HT-29 (cell line): ENCODE results near the gene GLDN. TPM values are rescaled to one million over a fixed set of nuclear protein-coding genes. Genes with fewer than 3 reads are reported as not detected.
A peak's percentile ranks its signal among the peaks of the same experiment; 100 is the strongest.

Source experiments
- DNase-seq: peaks from one replicate; pipeline ENCODE4 v3.0.0-alpha.2; 2015; ENCODE audit warnings: low spot score
- total RNA-seq: library from RNA; depleted of rRNA; stranded (reverse); fragments of >200 nt; shearing (Covaris generic); gene quantifications from 2 replicates; pipeline ENCODE4 v1.2.3, GENCODE V29; 2014

The GLDN gene
- total RNA-seq, 1 experiment from 2014 or later: 0.97 TPM

DNA sequence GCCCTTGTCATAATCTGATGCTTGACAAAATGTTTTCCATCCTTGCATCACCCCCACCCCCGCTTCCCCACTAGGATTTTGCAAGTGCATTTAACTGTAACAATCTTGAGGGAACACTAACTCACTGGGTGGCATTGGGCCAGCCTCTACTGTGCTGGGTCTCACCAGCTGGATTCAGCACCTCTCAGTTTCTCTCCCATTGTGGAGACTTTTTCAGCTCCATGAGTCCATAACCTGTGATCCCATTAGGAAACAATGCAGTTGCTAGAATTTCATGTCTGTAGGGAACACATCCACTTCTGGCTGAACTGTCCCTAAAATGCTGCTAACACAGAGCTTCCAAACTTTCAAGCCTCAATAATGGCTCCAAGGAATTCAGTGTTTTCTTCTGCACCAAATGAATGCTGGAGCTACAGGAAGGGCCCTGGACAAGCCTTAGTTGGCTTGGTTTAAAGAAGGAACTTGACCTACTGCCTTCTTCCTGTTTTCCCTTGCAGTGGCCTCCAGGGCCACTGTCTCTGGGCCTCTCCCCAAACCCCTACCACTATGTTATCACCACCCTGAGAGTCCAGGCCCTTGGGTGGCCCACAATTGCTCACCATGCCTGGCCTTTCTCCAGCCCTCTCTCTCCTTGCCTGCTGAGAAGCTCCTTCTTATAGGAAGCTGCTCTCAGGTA, 18.7 kb upstream of the GLDN start:
- DNase-seq: no peak

GRCh38 chr15:51323749-51324148, 17.7 kb upstream of the GLDN start:
- DNase-seq: no peak

GRCh38 chr15:51325167-51325566, 16.3 kb upstream of the GLDN start:
- no peak for DNase-seq

DNA sequence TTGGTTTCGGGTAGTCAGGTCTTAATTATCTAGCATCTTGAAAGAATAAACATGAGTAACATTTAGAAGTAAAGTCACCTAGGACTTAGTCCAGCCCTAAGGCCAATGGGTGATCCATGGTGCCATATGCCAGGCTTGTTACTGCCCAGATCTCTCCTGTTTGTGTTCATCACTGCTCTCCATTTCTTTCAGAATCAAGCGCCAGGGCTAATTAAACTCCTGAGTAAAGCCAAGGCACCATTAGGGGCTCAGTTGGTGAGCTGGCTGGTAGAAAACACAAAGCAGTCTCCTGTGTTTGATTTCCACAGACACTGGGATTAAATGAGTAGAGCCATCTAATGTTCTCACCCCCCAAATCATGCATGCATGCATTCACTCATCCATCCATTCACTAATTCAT, 14.4 kb upstream of the GLDN start:
- DNase-seq: no peak

- DNase-seq: no peak
These were observed 12.5 kb upstream of the GLDN start for GRCh38 chr15:51328926-51329325.

GRCh38 chr15:51331141-51331540, 10.3 kb upstream of the GLDN start:
- DNase-seq: no peak

DNA sequence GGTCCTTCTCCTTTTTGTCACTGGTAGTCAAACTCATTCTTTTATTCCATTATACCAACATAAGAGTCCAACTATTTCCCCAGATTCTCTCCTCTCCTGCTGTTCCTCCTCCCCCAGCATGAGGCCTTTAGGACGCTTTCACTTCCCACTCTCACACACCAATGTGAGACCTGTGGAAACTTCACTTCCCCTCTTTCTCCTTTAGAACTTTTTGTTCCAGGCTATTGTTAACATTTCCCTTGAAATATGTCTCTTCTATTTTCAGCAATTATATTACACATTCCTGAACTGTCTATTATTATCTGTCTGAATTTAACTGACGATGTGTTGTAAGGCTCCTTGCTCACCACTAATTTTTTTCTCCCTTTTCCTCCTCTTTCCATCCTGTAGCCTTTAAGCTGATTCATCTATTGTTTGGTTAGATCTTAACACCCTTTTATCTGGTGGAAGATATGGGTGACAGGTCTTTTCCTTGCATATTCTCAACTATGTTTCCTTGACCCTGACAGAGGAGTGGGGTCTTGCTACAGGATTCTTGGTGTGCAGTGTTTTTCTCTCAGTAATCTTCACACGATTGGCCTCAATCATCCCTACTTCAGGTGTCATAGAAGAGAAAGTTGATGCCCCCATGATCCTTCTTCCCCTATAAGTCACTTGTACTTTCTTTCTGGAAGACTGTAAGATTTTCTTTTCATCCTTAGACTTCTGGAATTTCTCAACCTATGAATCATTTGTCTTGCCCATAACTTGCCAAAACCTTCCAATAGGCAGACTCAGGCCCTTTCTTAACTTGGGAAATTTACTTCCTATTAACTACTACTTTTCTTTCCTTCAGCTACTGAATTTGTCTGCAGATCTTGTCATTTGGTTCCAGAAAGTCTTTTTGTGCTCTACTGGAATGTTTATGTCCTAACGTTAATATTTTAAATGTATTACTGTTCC, 9.0 kb upstream of the GLDN start:
- no peak for DNase-seq

- no peak for DNase-seq
These were observed 7.9 kb upstream of the GLDN start for GRCh38 chr15:51333571-51333970.

DNA sequence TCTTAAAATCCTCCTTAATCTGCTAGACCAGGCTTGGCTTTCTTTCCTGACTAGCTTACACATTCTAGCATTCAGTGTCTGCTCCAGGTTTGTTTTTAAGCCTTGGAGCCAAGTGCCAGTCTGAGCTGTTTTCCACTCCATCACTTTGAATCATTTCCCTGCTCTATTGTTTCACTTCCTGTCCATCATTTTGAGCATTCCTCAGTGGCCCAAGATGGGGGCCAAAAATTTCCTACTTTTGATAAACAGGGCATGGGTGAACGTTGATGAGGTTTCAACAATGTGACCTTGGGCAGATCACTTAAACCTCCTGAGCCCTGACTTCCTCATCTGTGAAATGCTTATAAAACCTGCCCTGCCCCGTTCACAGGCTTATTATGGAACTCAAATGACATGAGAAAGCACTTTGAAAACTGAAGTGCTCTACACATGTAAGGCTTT, 7.4 kb upstream of the GLDN start:
- DNase-seq: peak; percentile 28

DNA sequence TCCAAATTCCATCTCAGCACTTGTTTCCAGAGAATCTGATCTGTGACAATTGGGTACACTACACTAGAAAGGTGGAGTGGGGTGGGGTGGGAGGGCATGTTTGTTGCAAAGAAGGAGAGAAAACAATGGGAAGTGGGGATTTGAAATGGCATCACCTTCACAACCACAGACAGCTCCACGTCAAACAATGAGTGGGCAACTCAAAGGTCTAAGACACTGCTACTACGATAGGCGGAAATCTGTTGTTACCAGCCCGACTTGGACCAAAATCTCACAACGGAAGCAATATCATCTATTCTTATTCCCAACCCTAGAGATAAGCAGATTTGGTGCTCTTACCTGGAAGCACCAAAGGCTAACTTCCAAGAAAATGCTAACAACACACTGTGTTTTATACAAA, 6.4 kb upstream of the GLDN start:
- no peak for DNase-seq

DNA sequence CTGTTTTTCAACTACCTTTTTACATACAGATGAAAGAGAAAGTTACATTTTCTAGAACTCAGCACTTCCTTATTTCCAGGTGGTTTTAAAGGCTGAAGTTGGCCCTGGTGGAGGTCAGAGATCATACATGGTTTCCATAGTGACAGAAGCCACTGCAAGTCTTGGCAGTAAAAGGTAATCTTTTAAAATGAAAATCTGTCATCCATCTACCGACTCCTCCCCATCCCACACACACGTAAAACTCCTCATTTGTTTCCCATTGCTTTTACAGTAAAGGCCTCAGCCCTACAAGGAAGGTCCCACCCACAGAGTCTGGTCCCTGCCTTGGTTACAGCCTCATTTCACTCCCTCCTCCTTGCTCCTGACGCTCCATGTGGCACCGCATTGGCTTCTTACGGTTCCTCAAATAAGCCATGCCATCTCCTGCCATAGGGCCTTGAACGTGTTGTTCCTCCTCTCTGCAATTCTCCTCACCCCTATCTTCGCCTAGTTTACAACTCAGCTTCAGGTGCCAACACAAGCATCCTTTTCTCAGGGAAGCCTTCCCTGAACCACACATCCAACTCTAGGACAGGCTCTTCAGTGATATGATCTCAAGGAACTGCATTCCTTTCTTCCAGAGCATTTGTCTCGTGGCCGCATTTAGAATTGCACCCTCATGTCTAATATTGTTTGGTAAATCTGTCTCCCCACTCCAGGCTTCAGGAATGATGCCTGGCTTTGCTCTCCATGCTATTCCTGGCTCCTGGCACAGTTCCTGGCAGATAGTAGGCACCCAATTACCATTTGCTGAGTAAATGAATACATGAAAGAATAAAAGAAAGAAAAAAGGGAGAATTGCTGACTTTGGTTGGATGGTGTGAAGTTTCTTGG, 5.7 kb upstream of the GLDN start:
- DNase-seq: peak; percentile 38

DNA sequence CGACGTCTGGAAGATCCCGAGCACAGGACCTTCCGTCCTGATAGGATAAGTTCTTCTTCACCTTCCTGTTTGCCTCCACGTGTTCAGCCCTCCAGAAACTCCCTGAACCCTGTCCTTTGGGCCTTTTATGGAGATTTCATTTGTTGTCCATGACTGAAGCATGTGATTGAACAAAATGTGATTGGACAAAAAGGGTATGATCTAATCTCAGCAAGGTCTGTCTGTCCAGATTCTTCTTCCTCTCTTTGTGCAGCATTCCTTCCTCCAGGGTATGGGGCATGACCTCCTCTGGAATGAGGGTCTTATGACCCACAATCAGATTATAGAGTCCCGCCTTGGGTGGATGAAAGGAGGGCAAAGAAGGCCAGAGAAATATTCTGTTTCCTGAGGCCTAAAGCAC, 3.0 kb upstream of the GLDN start, which contains the start of gene CYP19A1:
TSS of gene CYP19A1 (minus strand) at position 101 of the 400 bp plus-strand sequence. CDS start 95,684 bp downstream, outside the sequence.
- no peak for DNase-seq

DNA sequence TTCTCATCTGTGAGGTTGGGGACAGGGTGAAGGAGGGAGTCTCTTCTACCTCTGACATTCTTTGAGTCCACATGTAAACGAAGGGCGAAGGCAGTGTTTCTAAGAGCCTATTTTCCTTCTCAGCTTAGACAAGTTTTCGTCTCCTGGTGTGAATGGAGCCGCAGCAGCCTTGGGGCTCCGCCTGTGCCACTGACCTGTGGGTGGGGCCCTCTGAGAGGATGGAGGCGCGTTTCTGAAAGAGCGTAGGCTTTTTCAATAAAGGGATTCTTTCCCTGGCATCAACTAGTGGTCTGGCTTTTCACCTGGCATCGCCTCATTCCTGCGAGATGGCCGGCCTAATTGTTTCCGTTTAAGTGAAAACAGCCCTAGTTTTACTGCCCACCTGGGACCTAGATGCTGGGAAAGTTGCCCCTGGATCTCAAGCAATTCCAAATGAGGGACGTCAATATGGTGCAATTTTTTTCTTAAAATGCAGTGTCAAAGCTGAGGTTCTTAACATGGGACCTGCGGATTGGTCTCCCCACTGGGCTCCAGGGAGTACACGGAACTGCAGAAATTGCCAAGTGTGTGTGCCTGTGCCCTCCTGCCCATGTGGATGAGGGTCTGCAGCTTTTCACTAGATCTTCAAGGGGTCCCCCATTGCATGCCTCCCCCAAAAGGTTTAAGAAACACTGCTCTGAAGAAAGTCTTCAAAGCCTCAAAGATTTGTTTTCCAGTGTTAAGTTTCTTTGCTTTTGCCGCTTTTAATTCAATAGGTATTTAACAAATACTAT, 958 bp downstream of the GLDN start:
- no peak for DNase-seq

DNA sequence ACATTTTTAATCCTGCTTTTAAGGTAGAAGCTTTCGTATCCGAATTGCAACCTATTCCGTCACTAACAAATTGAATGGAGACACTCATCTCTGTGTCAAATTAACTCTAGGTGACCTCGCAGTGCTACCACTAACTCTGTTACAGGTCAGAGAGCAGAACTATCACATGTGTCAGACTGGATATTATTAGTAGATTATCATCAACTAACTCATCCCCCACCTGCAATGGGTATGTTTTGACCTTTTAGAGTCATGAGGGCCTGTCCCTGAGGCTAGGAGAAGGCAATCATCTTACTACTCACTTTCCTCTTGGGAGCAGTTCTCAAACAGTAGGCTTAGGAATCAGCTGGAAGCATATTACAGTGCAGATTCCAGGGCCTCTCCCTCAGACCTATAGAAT, 2.0 kb downstream of the GLDN start:
- no peak for DNase-seq

- no peak for DNase-seq
These were observed 4.7 kb downstream of the GLDN start for GRCh38 chr15:51346136-51346535.

GRCh38 chr15:51348688-51349087, 7.2 kb downstream of the GLDN start:
- DNase-seq: no peak

DNA sequence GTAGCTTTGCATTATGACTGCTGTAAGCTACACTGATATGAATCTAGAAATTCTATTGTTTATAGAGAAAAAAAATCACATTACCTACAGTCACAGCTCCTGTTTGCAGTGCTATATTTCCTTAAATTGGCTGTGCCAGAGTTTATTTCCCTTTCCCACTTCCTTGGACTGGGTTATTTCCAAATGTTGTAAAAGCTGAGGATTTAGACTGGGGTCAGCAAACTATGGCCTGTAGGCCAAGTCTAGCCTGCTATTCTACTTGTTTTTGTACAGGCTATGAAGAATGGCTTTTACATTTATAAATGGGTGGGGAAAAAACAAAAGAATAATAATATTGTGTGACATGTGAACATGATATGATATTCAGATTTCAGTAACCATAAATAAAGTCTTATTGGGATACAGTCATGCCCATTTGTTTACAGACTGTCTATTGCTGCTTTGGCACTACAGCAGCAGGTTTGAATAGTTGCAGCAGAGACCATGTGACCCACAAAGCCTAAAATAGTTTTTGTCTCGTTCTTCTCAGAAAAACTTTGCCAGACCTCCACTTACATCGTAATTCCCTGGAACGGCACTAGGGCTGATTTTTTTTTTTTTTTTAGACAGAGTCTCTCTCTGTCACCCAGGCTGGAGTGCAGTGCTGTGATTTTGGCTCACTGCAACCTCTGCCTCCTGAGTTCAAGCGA, 7.8 kb downstream of the GLDN start:
- no peak for DNase-seq

DNA sequence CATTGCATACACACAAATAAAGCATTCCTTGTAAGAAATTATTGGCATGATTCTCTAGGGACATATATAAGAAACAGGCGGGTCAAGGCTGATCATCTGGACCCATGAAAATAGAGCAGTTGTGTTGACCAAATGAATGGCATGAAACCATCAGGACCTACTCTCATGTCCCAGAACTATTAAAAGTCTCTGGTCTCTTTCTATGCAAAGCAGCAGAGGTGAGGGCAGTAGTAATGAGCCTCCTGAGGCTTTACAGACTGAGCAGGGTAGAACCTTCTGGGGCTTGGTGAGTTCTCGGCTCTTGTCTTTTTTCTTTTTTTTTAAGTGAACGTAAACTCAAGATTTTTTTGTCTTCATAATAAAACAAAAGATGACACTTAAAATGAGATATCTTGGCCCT, 9.3 kb downstream of the GLDN start:
- no peak for DNase-seq

DNA sequence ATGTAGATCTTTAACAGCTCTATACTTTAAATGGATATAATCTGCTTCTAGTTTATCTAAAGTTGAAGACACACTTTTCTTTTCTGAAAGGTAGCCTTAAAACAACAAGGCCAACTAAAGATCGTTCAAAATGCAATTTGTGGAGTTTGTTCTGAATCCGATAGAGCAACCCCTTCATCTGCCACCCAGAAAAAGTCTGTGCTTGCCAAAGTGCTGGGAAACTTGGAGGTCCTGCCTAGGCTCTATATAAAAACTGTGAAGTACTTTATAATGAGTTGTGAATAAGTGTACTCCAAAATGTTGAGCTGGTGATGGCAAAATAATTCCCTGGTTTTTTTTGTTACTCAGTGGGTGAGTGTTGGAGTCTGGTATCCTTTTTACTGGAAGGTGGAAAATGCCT, 12.5 kb downstream of the GLDN start:
- DNase-seq: no peak

- DNase-seq: no peak
These were observed 13.6 kb downstream of the GLDN start for GRCh38 chr15:51355096-51355495.
